Measurements from ENCODE around the gene ZFYVE28.

ZFYVE28 gene

DNA sequence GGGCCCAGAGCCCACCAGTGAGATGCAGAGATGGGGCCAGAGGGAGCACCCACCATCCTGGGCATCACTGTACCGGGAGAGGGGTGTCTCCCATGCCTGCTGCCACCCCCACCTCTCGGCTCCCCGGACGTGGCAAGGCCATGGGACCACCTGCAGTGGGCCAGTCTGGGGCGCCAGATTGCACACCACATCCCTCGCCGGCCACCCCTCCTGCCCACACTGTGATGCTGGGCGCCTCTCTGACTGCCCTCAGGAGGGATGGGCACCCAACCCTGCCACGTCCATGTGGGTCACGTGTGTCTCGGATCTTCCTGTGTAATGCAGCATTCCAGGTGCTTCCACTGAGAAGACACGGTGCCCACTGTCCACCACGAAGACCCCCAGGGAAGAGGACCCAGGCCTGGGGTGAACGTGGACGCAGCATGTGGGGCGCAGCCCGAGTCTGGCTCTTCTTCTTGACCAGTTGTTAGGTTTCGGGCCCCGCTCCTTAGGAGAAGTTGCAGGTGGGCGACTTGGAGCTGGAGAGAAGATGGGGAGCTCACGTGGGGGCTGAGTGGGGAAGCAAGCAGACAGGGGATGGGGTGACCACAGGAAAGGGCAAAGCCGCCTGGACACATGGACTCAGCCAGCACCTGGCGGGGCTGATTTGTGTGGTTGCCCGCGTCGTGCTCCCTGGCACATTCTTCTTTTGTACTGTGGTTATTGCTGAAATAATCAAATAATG, 47.7 kb downstream of the ZFYVE28 start:
- no peak overlapping the region for H3K4me3 ChIP-seq (ENCODE audit: low read depth, low read length)
- no peak for TF ChIP-seq CTCF (IDR thresholded peaks at IDR 0.05; ENCODE audit: control insufficient read depth, extremely low read depth, insufficient read depth)
- DNase-seq (ENCODE audit: low read depth), result no peak

- no peak overlapping the region for H3K4me3 ChIP-seq (ENCODE audit: low read depth, low read length)
- DNase-seq (ENCODE audit: low read depth), result no peak
- no peak for TF ChIP-seq CTCF (IDR thresholded peaks at IDR 0.05; ENCODE audit: control insufficient read depth, extremely low read depth, insufficient read depth)
These were observed 49.6 kb downstream of the ZFYVE28 start for GRCh38 chr4:2368746-2369437.

- no peak for DNase-seq (ENCODE audit: low read depth)
- H3K4me3 ChIP-seq (ENCODE audit: low read depth, low read length), result no peak overlapping the region
- no peak for TF ChIP-seq CTCF (IDR thresholded peaks at IDR 0.05; ENCODE audit: control insufficient read depth, extremely low read depth, insufficient read depth)
These were observed 50.8 kb downstream of the ZFYVE28 start for GRCh38 chr4:2367626-2368025.

GRCh38 chr4:2366252-2367192, 51.9 kb downstream of the ZFYVE28 start:
- DNase-seq (ENCODE audit: low read depth), result no peak
- no peak overlapping the region for H3K4me3 ChIP-seq (ENCODE audit: low read depth, low read length)
- no peak for TF ChIP-seq CTCF (IDR thresholded peaks at IDR 0.05; ENCODE audit: control insufficient read depth, extremely low read depth, insufficient read depth)

GRCh38 chr4:2365913-2366210, 52.6 kb downstream of the ZFYVE28 start:
- H3K4me3 ChIP-seq (ENCODE audit: low read depth, low read length), result no peak overlapping the region
- TF ChIP-seq CTCF (IDR thresholded peaks at IDR 0.05; ENCODE audit: control insufficient read depth, extremely low read depth, insufficient read depth), result no peak
- no peak for DNase-seq (ENCODE audit: low read depth)

DNA sequence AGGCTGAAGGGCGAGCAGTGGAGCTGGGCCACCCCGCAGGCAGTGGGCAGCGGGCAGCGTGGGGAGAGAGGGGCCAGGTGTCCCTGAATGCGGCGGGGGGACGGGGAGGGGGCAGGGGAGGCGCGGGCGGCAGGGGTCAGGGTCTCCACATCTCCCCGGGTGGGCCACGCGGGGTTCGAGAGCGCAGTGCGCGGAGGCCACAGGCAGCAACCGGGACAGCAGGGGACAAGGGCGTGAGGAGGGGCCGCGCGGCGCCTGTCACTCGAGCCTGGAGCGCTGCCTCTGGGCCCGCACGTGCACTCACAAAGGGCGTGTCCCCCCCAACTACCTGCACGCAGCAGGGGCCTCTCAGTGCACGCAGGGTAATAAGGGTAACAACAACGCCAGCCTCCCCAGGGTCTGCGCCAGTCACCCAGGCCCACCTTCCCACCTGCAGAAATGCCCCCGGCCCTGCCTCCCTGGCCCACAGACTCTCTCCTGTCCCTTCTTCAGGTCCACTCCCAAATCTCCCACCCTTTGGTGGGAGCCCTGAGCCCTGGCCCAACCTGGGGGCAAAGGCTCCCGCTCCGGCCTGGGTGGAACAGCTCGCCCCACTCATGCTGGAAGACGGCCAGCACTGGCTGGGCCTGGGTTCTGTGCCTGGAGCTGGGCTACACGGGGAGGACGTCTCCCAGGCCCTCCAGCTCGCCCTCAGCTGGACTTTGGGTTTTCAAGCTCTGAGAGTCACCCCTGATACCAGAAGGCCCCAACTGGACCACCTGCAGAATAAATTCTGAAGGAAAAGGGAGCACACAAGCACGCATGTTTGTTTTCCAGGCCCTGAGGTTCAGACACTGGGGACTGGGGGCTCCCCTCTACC, 53.2 kb downstream of the ZFYVE28 start:
- TF ChIP-seq CTCF (IDR thresholded peaks at IDR 0.05; ENCODE audit: control insufficient read depth, extremely low read depth, insufficient read depth), result no peak
- H3K4me3 ChIP-seq (ENCODE audit: low read depth, low read length), result no peak overlapping the region
- DNase-seq (ENCODE audit: low read depth), result no peak

Data from LNCaP clone FGC (cell line).